GM12878 (cell line): ENCODE results near the gene TCF4. TPM values are rescaled to one million over a fixed set of nuclear protein-coding genes. Genes with fewer than 3 reads are reported as not detected.

Experiments used
- ATAC-seq: fragments of 200-7000 bp; cut with Tn5 transposase; 3 replicates; pipeline ENCODE4 v1.9.1; 2020; ENCODE audit warnings: mild to moderate bottlenecking, moderate library complexity
- BruUV-seq: library from RNA; stranded (reverse); fragments of 400-500 nt; replicated peaks from 2 replicates; lab custom pipeline; 2021; lab: Mats Ljungman, UMichigan
- CTCF ChIA-PET: fragments of 300-600 bp; sonication (Branson Sonifier 250); formaldehyde crosslinking; extraction: SDS; loops from one replicate; lab custom pipeline; 2021; ENCODE audit warnings: inconsistent platforms; lab: Yijun Ruan, JAX
- POLR2A ChIA-PET: fragments of 350-600 bp; formaldehyde crosslinking; extraction: SDS; loops from one replicate; lab custom pipeline; 2021; ENCODE audit warnings: inconsistent platforms; lab: Charles Lee
- RAD21 ChIA-PET: fragments of 300-600 bp; sonication (Branson Sonifier 250); formaldehyde crosslinking; loops from one replicate; lab custom pipeline; 2023; ENCODE audit warnings: antibody characterized with exemption; ENCODE audit not compliant: unreplicated experiment; lab: Charles Lee
- SMC1A ChIA-PET: fragments of 300-600 bp; sonication (Branson Sonifier 250); formaldehyde crosslinking; loops from one replicate; lab custom pipeline; 2023; ENCODE audit not compliant: unreplicated experiment, uncharacterized antibody; lab: Charles Lee
- DNase-seq: peaks from one replicate; pipeline ENCODE4 v3.0.0-alpha.2; 2011; ENCODE audit warnings: low read depth, low spot score
- FAIRE-seq: peaks from 3 replicates; lab custom pipeline; 2011; peaks lifted over from hg19 to GRCh38; lab: Jason Lieb, UNC
- H2AFZ ChIP-seq: 2 replicates; pipeline ENCODE4 v1.6.0; 2011; ENCODE audit warnings: low read depth, low read length, control low read depth; ENCODE audit not compliant: control insufficient read depth
- H3K27ac ChIP-seq: 2 replicates; pipeline ENCODE4 v1.5.1; 2011; ENCODE audit warnings: control low read depth; ENCODE audit not compliant: control insufficient read depth, insufficient read depth
- H3K27me3 ChIP-seq, 2 experiments: replicated peaks in 1 of 2; 2 replicates each; pipeline versions ENCODE4 v1.6.0 to v1.6.1; 2011; ENCODE audit warnings: low read length in 1 of 2; ENCODE audit not compliant: control insufficient read depth in 2 of 2, insufficient read depth in 2 of 2
- H3K36me3 ChIP-seq, 2 experiments: 2 replicates each; pipeline ENCODE4 v1.5.1; 2011; ENCODE audit warnings: low read length in 1 of 2; ENCODE audit not compliant: control insufficient read depth in 2 of 2, insufficient read depth in 2 of 2
- H3K4me1 ChIP-seq: 2 replicates; pipeline ENCODE4 v1.6.1; 2011; ENCODE audit warnings: mild to moderate bottlenecking, low read length, moderate library complexity, mixed read lengths; ENCODE audit not compliant: control insufficient read depth, insufficient read depth
- H3K4me2 ChIP-seq: 2 replicates; pipeline ENCODE4 v1.6.0; 2011; ENCODE audit warnings: control low read depth; ENCODE audit not compliant: control insufficient read depth, insufficient read depth
- H3K4me3 ChIP-seq: fragments of 200-600 bp; sonication (generic); 2 replicates; pipeline ENCODE4 v1.5.1; 2016
- H3K79me2 ChIP-seq: 2 replicates; pipeline ENCODE4 v1.6.0; 2011; ENCODE audit warnings: low read length; ENCODE audit not compliant: control insufficient read depth, insufficient read depth
- H3K9ac ChIP-seq: 2 replicates; pipeline ENCODE4 v1.8.0; 2011; ENCODE audit warnings: low read length, control low read depth, mixed read lengths; ENCODE audit not compliant: control insufficient read depth, insufficient read depth
- H3K9me3 ChIP-seq: replicated peaks from 3 replicates; pipeline ENCODE4 v1.5.1; 2011; ENCODE audit warnings: mild to moderate bottlenecking, low read length; ENCODE audit not compliant: control insufficient read depth, insufficient read depth
- H4K20me1 ChIP-seq: 2 replicates; pipeline ENCODE4 v1.6.0; 2011; ENCODE audit not compliant: control insufficient read depth, insufficient read depth
- BCLAF1 ChIP-seq: fragments of 450-650 bp; IDR thresholded peaks from 2 replicates; pipeline ENCODE4 v1.6.1; 2017; ENCODE audit warnings: antibody characterized with exemption, mild to moderate bottlenecking, moderate library complexity
- CEBPB ChIP-seq, 2 experiments: fragments of 150-350 bp in 1 of 2; IDR thresholded peaks; 2 replicates each; pipeline ENCODE4 v1.6.1; 2012 to 2014; ENCODE audit warnings: low read depth in 2 of 2, low read length in 2 of 2, borderline replicate concordance in 1 of 2, inconsistent platforms in 1 of 2
- CHD1 ChIP-seq: IDR thresholded peaks from 2 replicates; pipeline ENCODE4 v1.6.1; 2012; ENCODE audit warnings: low read depth, low read length, improper control_type of control experiment
- EGR1 ChIP-seq, 2 experiments: IDR thresholded peaks; 1 replicate in 1 of 2; 2 replicates in 1 of 2; pipeline ENCODE4 v1.6.1; 2011 to 2012; ENCODE audit warnings: low read depth in 2 of 2, low read length in 2 of 2, borderline replicate concordance in 1 of 2, mild to moderate bottlenecking in 1 of 2, moderate library complexity in 1 of 2
- FOS ChIP-seq: IDR thresholded peaks from 3 replicates; pipeline ENCODE4 v1.6.1; 2011; ENCODE audit warnings: borderline replicate concordance; ENCODE audit not compliant: insufficient read length; ENCODE audit errors: extremely low read depth
- FOXK2 ChIP-seq: fragments of 450-650 bp; IDR thresholded peaks from 2 replicates; pipeline ENCODE4 v1.6.1; 2017; ENCODE audit warnings: mild to moderate bottlenecking, moderate library complexity
- HDAC2 ChIP-seq: fragments of 200-600 bp; sonication (generic); IDR thresholded peaks from 2 replicates; pipeline ENCODE4 v1.6.1; 2017
- IKZF2 ChIP-seq, 2 experiments: fragments of 450-650 bp; IDR thresholded peaks; 2 replicates each; pipeline ENCODE4 v1.6.1; 2017; ENCODE audit warnings: mild to moderate bottlenecking in 2 of 2, moderate library complexity in 2 of 2
- ZNF207 ChIP-seq: fragments of 450-650 bp; IDR thresholded peaks from 2 replicates; pipeline ENCODE4 v1.6.1; 2014; ENCODE audit warnings: antibody characterized with exemption, mild to moderate bottlenecking, borderline replicate concordance
- ZNF687 ChIP-seq: fragments of 450-650 bp; IDR thresholded peaks from 2 replicates; pipeline ENCODE4 v1.6.1; 2017; ENCODE audit warnings: mild to moderate bottlenecking, moderate library complexity
- WGBS: methylation state at CpG from one replicate; pipeline ENCODE4 v1.1.6; 2016; ENCODE audit warnings: low lambda C conversion rate; ENCODE audit not compliant: insufficient replicate concordance, insufficient coverage; ENCODE audit errors: missing lambda C conversion rate; 5-methylcytosine and 5-hydroxymethylcytosine counted together
- in situ Hi-C: fragments of 300-500 bp; cut with MboI; formaldehyde crosslinking; loops from 9 replicates; pipeline ENCODE4 v1.14.3; 2018; ENCODE audit warnings: mixed read lengths
- intact Hi-C: fragments of 100-400 bp; cut with micrococcal nuclease; formaldehyde crosslinking; loops from one replicate; pipeline ENCODE4 v1.14.2; 2022; ENCODE audit not compliant: unreplicated experiment
- polyA plus RNA-seq, 11 experiments: library from polyadenylated mRNA; depleted of rRNA in 4 of 11; unstranded in 6 of 11; stranded (reverse) in 5 of 11; fragments of >200 nt; fragmentation: Nextera tagmentation in 4 of 11; fragmentation: Illumina TruSeq in 1 of 11; extraction: Ambion mirVana in 4 of 11; extraction: Trizol in 1 of 11; gene quantifications; 1 replicate in 1 of 11; 2 replicates in 10 of 11; pipeline versions ENCODE4 v1.2.1 to v1.2.3, GENCODE V29; 2011 to 2016; ENCODE audit warnings: inconsistent platforms in 2 of 11, missing spikeins in 2 of 11, low read depth in 1 of 11
- total RNA-seq, 4 experiments: library from RNA; depleted of rRNA in 3 of 4; stranded (reverse); fragments of >200 nt in 3 of 4; fragmentation: Illumina TruSeq in 1 of 4; extraction: Trizol in 1 of 4; gene quantifications; 2 replicates each; pipeline versions ENCODE4 v1.2.1 to v1.2.3, GENCODE V29; 2013 to 2021

Gene TCF4
- total and polyA plus RNA-seq, 10 of the 15 experiments (the other 5 are each of a cell fraction or from before 2014, with no cell fraction given): 15.2 to 94.0 (median 31.5) TPM

- TF ChIP-seq ZNF687 (0 out of 2 replicates have a peak, but pooled peaks have one; percentile 49), ZNF207 (no peak), IKZF2 (IDR thresholded peaks at IDR 0.05) (peak in 1 of 2 experiments; percentile 39)
These were observed 265.7 kb downstream of the TCF4 start (continued) for GRCh38 chr18:55322178-55322735.

GRCh38 chr18:55321265-55322177 lies 266.5 kb downstream of the TCF4 start:
- ChIA-PET CTCF (interaction anchor here (0.7 to 4.0 kb wide), 11 partner anchors 9 to 195 kb away, joined by 3 to 20 read pairs (median 5); no protein-coding TSS in a partner anchor), SMC1A (interaction anchor here (0.6 to 10.9 kb wide), 14 partner anchors 14 to 427 kb away, joined by 3 to 157 read pairs (median 4); no protein-coding TSS in a partner anchor), POLR2A (interaction anchor here (0.6 to 6.0 kb wide), 27 partner anchors 7 to 1318 kb away, joined by 3 to 43 read pairs (median 4); no protein-coding TSS in a partner anchor), RAD21 (interaction anchor here (0.6 to 6.7 kb wide), 22 partner anchors 7 to 312 kb away, joined by 3 to 69 read pairs (median 5); no protein-coding TSS in a partner anchor)
- peak; percentile 74 for ATAC-seq
- Histone ChIP-seq H3K4me2 (peak overlapping the region; percentile 44; the same call in 1 of the 2 replicates), H3K9ac (peak overlapping the region; percentile 87), H4K20me1 (no peaks in the 10 kb centered on the region), H3K4me3 (peak overlapping the region; percentile 91), H3K79me2 (peaks cover 57% of the 10 kb centered on the region), H3K27me3 (no peaks in the 10 kb centered on the region), H3K27ac (peak overlapping the region; percentile 84), H2AFZ (peak overlapping the region; percentile 81), H3K4me1 (no peaks in the 10 kb centered on the region), H3K9me3 (no peaks in the 10 kb centered on the region), H3K36me3 (no peaks in the 10 kb centered on the region)
- under 1% methylated on average over 31 of the region's 31 CpGs for WGBS
- peak; percentile 65 for FAIRE-seq
- in situ Hi-C loops: loop anchor here (5.0 to 25.0 kb wide), 2 partner anchors 74 to 1059 kb away; partner anchors contain the start of gene POLI
- peak; percentile 75 for DNase-seq
- BruUV-seq: TSS peak; percentile 70
- intact Hi-C loops: loop anchor here (1.0 to 5.0 kb wide), 6 partner anchors 39 to 1174 kb away; no protein-coding TSS in a partner anchor
- TF ChIP-seq FOXK2: no peak
- TF ChIP-seq HDAC2: 0 out of 2 replicates have a peak, but pooled peaks have one; percentile 66
- no peak for TF ChIP-seq CEBPB (IDR thresholded peaks at IDR 0.05; ENCODE audit: borderline replicate concordance in 1 of 2, low read depth in 2 of 2, low read length in 2 of 2)
- no peak for TF ChIP-seq FOS
- TF ChIP-seq BCLAF1: peak; percentile 71; the same call in 1 of the 2 replicates
- 0 out of 3 replicates have a peak, but pooled peaks of 1 of the 2 experiments have one; percentile 19 for TF ChIP-seq EGR1 (IDR thresholded peaks at IDR 0.05; ENCODE audit: borderline replicate concordance in 1 of 2, low read depth in 2 of 2, low read length in 2 of 2)
- TF ChIP-seq CHD1: peak; percentile 96
